Measurements from ENCODE around the gene KLK15.

DNA sequence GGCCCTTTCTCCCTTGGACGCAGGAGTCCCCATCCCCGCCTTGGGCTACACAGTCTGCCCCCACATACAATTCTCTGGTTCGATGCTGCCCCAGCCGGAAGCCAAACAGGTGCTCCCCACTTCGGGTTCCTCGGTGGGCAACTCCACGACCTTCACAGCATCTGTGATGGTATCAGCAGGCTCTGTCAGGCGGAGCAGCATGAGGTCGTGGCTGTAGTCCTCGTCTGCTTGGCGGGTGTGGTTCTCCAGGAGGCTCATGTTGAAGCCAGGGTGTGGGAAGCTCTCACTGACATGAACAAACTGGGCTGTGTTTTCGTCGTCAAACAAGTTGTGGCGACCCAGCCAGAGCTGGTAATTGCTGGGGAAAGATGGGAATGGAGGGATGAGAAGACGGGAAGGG is 13.3 kb downstream of the KLK15 start:
- TF ChIP-seq EZH2 (conservative IDR thresholded peaks at IDR 0.05; ENCODE audit: low read depth, low read length): no peak
- TF ChIP-seq, protein P1, sequence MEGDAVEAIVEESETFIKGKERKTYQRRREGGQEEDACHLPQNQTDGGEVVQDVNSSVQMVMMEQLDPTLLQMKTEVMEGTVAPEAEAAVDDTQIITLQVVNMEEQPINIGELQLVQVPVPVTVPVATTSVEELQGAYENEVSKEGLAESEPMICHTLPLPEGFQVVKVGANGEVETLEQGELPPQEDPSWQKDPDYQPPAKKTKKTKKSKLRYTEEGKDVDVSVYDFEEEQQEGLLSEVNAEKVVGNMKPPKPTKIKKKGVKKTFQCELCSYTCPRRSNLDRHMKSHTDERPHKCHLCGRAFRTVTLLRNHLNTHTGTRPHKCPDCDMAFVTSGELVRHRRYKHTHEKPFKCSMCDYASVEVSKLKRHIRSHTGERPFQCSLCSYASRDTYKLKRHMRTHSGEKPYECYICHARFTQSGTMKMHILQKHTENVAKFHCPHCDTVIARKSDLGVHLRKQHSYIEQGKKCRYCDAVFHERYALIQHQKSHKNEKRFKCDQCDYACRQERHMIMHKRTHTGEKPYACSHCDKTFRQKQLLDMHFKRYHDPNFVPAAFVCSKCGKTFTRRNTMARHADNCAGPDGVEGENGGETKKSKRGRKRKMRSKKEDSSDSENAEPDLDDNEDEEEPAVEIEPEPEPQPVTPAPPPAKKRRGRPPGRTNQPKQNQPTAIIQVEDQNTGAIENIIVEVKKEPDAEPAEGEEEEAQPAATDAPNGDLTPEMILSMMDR (CRISPR knock-in tag; IDR thresholded peaks at IDR 0.05): no peak
- TF ChIP-seq, protein P2, sequence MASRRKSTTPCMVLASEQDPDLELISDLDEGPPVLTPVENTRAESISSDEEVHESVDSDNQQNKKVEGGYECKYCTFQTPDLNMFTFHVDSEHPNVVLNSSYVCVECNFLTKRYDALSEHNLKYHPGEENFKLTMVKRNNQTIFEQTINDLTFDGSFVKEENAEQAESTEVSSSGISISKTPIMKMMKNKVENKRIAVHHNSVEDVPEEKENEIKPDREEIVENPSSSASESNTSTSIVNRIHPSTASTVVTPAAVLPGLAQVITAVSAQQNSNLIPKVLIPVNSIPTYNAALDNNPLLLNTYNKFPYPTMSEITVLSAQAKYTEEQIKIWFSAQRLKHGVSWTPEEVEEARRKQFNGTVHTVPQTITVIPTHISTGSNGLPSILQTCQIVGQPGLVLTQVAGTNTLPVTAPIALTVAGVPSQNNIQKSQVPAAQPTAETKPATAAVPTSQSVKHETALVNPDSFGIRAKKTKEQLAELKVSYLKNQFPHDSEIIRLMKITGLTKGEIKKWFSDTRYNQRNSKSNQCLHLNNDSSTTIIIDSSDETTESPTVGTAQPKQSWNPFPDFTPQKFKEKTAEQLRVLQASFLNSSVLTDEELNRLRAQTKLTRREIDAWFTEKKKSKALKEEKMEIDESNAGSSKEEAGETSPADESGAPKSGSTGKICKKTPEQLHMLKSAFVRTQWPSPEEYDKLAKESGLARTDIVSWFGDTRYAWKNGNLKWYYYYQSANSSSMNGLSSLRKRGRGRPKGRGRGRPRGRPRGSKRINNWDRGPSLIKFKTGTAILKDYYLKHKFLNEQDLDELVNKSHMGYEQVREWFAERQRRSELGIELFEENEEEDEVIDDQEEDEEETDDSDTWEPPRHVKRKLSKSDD (CRISPR knock-in tag; IDR thresholded peaks at IDR 0.05; ENCODE audit: low read depth): no peak
- TF ChIP-seq RXRB (CRISPR knock-in tag; IDR thresholded peaks at IDR 0.05; ENCODE audit: borderline replicate concordance): no peak
- TF ChIP-seq ZSCAN22 (CRISPR knock-in tag; IDR thresholded peaks at IDR 0.05): no peak
- no peak for TF ChIP-seq TCF7 (IDR thresholded peaks at IDR 0.05; ENCODE audit: low read depth)
- TF ChIP-seq, protein P3, sequence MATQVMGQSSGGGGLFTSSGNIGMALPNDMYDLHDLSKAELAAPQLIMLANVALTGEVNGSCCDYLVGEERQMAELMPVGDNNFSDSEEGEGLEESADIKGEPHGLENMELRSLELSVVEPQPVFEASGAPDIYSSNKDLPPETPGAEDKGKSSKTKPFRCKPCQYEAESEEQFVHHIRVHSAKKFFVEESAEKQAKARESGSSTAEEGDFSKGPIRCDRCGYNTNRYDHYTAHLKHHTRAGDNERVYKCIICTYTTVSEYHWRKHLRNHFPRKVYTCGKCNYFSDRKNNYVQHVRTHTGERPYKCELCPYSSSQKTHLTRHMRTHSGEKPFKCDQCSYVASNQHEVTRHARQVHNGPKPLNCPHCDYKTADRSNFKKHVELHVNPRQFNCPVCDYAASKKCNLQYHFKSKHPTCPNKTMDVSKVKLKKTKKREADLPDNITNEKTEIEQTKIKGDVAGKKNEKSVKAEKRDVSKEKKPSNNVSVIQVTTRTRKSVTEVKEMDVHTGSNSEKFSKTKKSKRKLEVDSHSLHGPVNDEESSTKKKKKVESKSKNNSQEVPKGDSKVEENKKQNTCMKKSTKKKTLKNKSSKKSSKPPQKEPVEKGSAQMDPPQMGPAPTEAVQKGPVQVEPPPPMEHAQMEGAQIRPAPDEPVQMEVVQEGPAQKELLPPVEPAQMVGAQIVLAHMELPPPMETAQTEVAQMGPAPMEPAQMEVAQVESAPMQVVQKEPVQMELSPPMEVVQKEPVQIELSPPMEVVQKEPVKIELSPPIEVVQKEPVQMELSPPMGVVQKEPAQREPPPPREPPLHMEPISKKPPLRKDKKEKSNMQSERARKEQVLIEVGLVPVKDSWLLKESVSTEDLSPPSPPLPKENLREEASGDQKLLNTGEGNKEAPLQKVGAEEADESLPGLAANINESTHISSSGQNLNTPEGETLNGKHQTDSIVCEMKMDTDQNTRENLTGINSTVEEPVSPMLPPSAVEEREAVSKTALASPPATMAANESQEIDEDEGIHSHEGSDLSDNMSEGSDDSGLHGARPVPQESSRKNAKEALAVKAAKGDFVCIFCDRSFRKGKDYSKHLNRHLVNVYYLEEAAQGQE (IDR thresholded peaks at IDR 0.05; ENCODE audit: borderline replicate concordance in 1 of 2, low read depth in 1 of 2, low read length in 2 of 2): no peak
- TF ChIP-seq KLF13 (CRISPR knock-in tag; IDR thresholded peaks at IDR 0.05): no peak
- TF ChIP-seq, protein P4, sequence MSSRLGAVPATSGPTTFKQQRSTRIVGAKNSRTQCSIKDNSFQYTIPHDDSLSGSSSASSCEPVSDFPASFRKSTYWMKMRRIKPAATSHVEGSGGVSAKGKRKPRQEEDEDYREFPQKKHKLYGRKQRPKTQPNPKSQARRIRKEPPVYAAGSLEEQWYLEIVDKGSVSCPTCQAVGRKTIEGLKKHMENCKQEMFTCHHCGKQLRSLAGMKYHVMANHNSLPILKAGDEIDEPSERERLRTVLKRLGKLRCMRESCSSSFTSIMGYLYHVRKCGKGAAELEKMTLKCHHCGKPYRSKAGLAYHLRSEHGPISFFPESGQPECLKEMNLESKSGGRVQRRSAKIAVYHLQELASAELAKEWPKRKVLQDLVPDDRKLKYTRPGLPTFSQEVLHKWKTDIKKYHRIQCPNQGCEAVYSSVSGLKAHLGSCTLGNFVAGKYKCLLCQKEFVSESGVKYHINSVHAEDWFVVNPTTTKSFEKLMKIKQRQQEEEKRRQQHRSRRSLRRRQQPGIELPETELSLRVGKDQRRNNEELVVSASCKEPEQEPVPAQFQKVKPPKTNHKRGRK (CRISPR knock-in tag; IDR thresholded peaks at IDR 0.05): no peak
